Measurements from ENCODE around the gene SNX10. TPM values are rescaled to one million over a fixed set of nuclear protein-coding genes. Genes with fewer than 3 reads are reported as not detected.

The SNX10 gene
- total and polyA plus RNA-seq, 2 of the 4 experiments (the other 2 are of a cell fraction), result not detected

GRCh38 chr7:26345202-26345601 is 53.5 kb downstream of the SNX10 start:
- no peaks in the 10 kb centered on the region for H3K36me3 ChIP-seq (ENCODE audit: control insufficient read depth, insufficient read depth, low read length)
- dilution Hi-C loops (cut with HindIII; ENCODE audit: low sequenced_read_pairs, unreplicated experiment), result no loop called here
- H3K14ac ChIP-seq (replicated peaks; ENCODE audit: low read depth, low read length), result no peak overlapping the region
- WGBS, 2 experiments (ENCODE audit: extremely low coverage in 2 of 2, insufficient read length in 1 of 2), result 43% methylated on average over 5 of the region's 9 CpGs; no CpG with 5 or more reads in 1 of the 2 experiments
- no peaks in the 10 kb centered on the region for H3K9me3 ChIP-seq (ENCODE audit: control insufficient read depth, insufficient read depth, low read length)
- intact Hi-C loops (cut with micrococcal nuclease), result no loop called here
- no peak overlapping the region for H2BK5ac ChIP-seq (ENCODE audit: low read depth, low read length, poor library complexity, severe bottlenecking)
- no peak overlapping the region for H3K4me2 ChIP-seq (ENCODE audit: low read depth, low read length)
- DNase-seq, result no peak
- no peaks in the 10 kb centered on the region for H3K4me1 ChIP-seq (ENCODE audit: control insufficient read depth, insufficient read depth, low read length)
- no peak overlapping the region for H3K56ac ChIP-seq (ENCODE audit: extremely low read depth, insufficient read depth, low read length)
- H3K27ac ChIP-seq (ENCODE audit: insufficient read depth, low read length), result no peak overlapping the region
- no peak overlapping the region for H2BK15ac ChIP-seq (ENCODE audit: low read depth, low read length)
- POLR2A ChIA-PET (ENCODE audit: unreplicated experiment), result no interaction called here
- BruUV-seq (replicated peaks), result no TSS peak
- no peaks in the 10 kb centered on the region for H3K79me1 ChIP-seq (ENCODE audit: low read depth in 1 of 2, low read length in 2 of 2)
- TF ChIP-seq CHD1 (IDR thresholded peaks at IDR 0.05; ENCODE audit: low read depth, low read length), result no peak
- no peak for TF ChIP-seq USF2 (IDR thresholded peaks at IDR 0.05; ENCODE audit: low read depth, low read length)
- TF ChIP-seq POLR2A (IDR thresholded peaks at IDR 0.05; ENCODE audit: low read depth, low read length), result no peak
- no peak for TF ChIP-seq RAD21 (IDR thresholded peaks at IDR 0.05; ENCODE audit: low read length)
- TF ChIP-seq ELK1 (IDR thresholded peaks at IDR 0.05; ENCODE audit: borderline replicate concordance, low read depth, low read length), result no peak
- no peak for TF ChIP-seq CEBPB (IDR thresholded peaks at IDR 0.05; ENCODE audit: low read depth, low read length)
- TF ChIP-seq SMC3 (IDR thresholded peaks at IDR 0.05; ENCODE audit: low read depth, low read length), result no peak
- TF ChIP-seq BHLHE40 (IDR thresholded peaks at IDR 0.05; ENCODE audit: low read depth, low read length), result no peak
- no peak for TF ChIP-seq RCOR1 (IDR thresholded peaks at IDR 0.05; ENCODE audit: insufficient replicate concordance, low read length)
- TF ChIP-seq MXI1 (IDR thresholded peaks at IDR 0.05; ENCODE audit: borderline replicate concordance, low read depth, low read length), result no peak
- no peak for TF ChIP-seq MAZ (IDR thresholded peaks at IDR 0.05; ENCODE audit: borderline replicate concordance, low read depth, low read length)
- TF ChIP-seq FOS (IDR thresholded peaks at IDR 0.05; ENCODE audit: low read depth, low read length), result no peak
- TF ChIP-seq CTCF (conservative IDR thresholded peaks at IDR 0.05; ENCODE audit: low read depth, low read length), result no peak
- TF ChIP-seq MAFK (IDR thresholded peaks at IDR 0.05; ENCODE audit: low read depth, low read length), result no peak
- TF ChIP-seq RFX5 (IDR thresholded peaks at IDR 0.05; ENCODE audit: low read depth, low read length), result no peak
- CTCF ChIA-PET, result no interaction called here
- no peak for ATAC-seq (ENCODE audit: low read depth)
- H2BK20ac ChIP-seq (ENCODE audit: low read depth, low read length), result no peak overlapping the region
- H2BK120ac ChIP-seq (ENCODE audit: low read depth, low read length), result no peak overlapping the region
- H2AK5ac ChIP-seq (ENCODE audit: low read depth, low read length), result no peak overlapping the region
- no peak overlapping the region for H2AFZ ChIP-seq (replicated peaks; ENCODE audit: low read length, poor library complexity)
- no peak overlapping the region for H4K91ac ChIP-seq (ENCODE audit: insufficient read depth, low read depth, low read length)
- H4K5ac ChIP-seq (ENCODE audit: low read depth, low read length), result no peak overlapping the region
- no peak overlapping the region for H3K18ac ChIP-seq (ENCODE audit: low read depth, low read length)
- in situ Hi-C loops (cut with MboI; ENCODE audit: low sequenced_read_pairs), result no loop called here
- no peak overlapping the region for H3K9ac ChIP-seq (ENCODE audit: low read depth, low read length)
- H3K27me3 ChIP-seq (ENCODE audit: control insufficient read depth, insufficient read depth, low read length), result no peaks in the 10 kb centered on the region
- H4K20me1 ChIP-seq (ENCODE audit: insufficient read depth, low read length), result no peaks in the 10 kb centered on the region
- no peak overlapping the region for H4K8ac ChIP-seq (ENCODE audit: low read depth in 2 of 2, low read length in 2 of 2)
- H3K4ac ChIP-seq (ENCODE audit: low read depth, low read length), result no peak overlapping the region
- no peaks in the 10 kb centered on the region for H3K9me1 ChIP-seq (ENCODE audit: insufficient read depth, low read length)
- H3K4me3 ChIP-seq (ENCODE audit: insufficient read depth, low read depth, low read length), result no peak overlapping the region
- H3K23ac ChIP-seq (ENCODE audit: low read depth, low read length), result no peak overlapping the region
- no peak overlapping the region for H2AK9ac ChIP-seq (replicated peaks; ENCODE audit: low read depth, low read length, poor library complexity)

Data from IMR-90 (cell line).